ENCODE measurements around the gene FAM50B. TPM values are rescaled to one million over a fixed set of nuclear protein-coding genes. Genes with fewer than 3 reads are reported as not detected.

The FAM50B gene
- total RNA-seq, 2 experiments from 2014 or later, result 2.7 to 2.8 TPM

GRCh38 chr6:3865463-3865862, 16.3 kb downstream of the FAM50B start:
- intact Hi-C loops (cut with DNase I, micrococcal nuclease), result no loop called here
- peaks cover 31% of the 10 kb centered on the region for H3K4me1 Mint-ChIP-seq (ENCODE audit: low read depth)
- TF ChIP-seq CTCF (IDR thresholded peaks at IDR 0.05), result no peak
- H3K27me3 Mint-ChIP-seq, result peaks cover 23% of the 10 kb centered on the region
- H3K36me3 ChIP-seq (ENCODE audit: insufficient read depth, low read length), result no peaks in the 10 kb centered on the region
- H3K27ac Mint-ChIP-seq, result no peak overlapping the region
- peaks cover 8 to 13% of the 10 kb centered on the region in 2 experiments for H3K9me3 ChIP-seq (ENCODE audit: control insufficient read depth in 1 of 2, insufficient read depth in 1 of 2, low read length in 2 of 2)
- CTCF ChIA-PET, result no interaction called here
- H3K4me3 Mint-ChIP-seq, result no peak overlapping the region
- peaks cover 34% of the 10 kb centered on the region for H3K4me1 ChIP-seq (ENCODE audit: insufficient read depth, low read length)
- H3K27me3 ChIP-seq (ENCODE audit: control insufficient read depth in 1 of 2, insufficient read depth in 2 of 2, low read length in 2 of 2), result peaks cover 4 to 16% of the 10 kb centered on the region in 2 experiments
- ATAC-seq (ENCODE audit: poor library complexity) (no peak), DNase-seq (no peak)
- POLR2A ChIA-PET, result no interaction called here
- no peak overlapping the region for H3K4me3 ChIP-seq (ENCODE audit: low read length)
- H3K27ac ChIP-seq (ENCODE audit: low read depth in 1 of 2, low read length in 2 of 2), result no peak overlapping the region
- H3K36me3 Mint-ChIP-seq (ENCODE audit: low read depth), result no peaks in the 10 kb centered on the region
- H3K9me3 Mint-ChIP-seq, result no peaks in the 10 kb centered on the region

DNA sequence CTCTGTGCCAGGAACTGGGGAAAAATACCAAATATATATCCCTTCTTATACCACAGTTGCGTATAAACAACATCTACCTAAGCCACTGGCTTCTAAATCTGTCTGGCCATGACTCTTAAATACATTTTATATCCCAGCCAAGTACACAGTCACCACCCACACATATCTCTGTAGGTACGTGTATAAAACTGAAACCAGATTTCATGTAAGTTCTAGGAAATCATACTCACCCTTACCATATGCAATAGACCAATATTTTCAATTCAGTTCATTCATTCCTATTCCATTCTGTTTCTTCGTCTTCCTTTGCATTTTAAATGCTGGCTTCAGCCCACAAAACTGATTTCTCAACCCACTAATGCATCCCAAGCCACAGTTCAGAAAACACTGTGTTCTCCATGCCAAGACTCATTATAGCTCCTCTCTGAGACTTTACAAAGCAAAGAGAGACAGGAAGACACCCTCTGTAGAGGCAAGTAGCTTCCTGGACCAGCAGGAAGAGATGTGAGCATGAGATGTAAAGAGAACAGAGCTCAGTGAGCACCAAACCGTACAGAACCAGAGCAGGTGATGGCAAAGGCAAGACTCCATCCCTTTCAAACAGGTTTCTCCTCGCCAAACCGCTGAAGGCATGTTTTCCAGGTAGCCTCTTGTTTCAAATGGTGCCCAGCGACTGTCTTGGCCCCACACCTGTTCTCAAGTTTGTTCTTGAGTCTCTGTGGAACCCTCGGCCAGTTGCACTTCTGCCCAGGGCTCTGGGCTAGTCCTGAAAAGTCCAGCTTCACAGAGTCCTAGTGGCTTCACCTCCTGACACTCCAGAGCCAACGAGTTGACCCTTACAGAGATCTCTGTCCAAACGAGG, 18.7 kb downstream of the FAM50B start:
- Histone ChIP-seq H3K27me3 (ENCODE audit: control insufficient read depth in 1 of 2, insufficient read depth in 2 of 2, low read length in 2 of 2) (peaks cover 0 to 8% of the 10 kb centered on the region in 2 experiments), H3K36me3 (ENCODE audit: insufficient read depth, low read length) (no peaks in the 10 kb centered on the region), H3K9me3 (ENCODE audit: control insufficient read depth in 1 of 2, insufficient read depth in 1 of 2, low read length in 2 of 2) (peaks cover 0 to under 1% of the 10 kb centered on the region in 2 experiments), H3K27ac (ENCODE audit: low read depth in 1 of 2, low read length in 2 of 2) (no peak overlapping the region), H3K4me3 (ENCODE audit: low read length) (no peak overlapping the region), H3K4me1 (ENCODE audit: insufficient read depth, low read length) (peaks cover 38% of the 10 kb centered on the region)
- H3K4me3 Mint-ChIP-seq, result no peak overlapping the region
- H3K27ac Mint-ChIP-seq, result peak overlapping the region; percentile 2
- peaks cover 33% of the 10 kb centered on the region for H3K4me1 Mint-ChIP-seq (ENCODE audit: low read depth)
- H3K36me3 Mint-ChIP-seq (ENCODE audit: low read depth), result no peaks in the 10 kb centered on the region
- H3K27me3 Mint-ChIP-seq, result peaks cover 11% of the 10 kb centered on the region
- TF ChIP-seq CTCF (IDR thresholded peaks at IDR 0.05), result no peak
- no peaks in the 10 kb centered on the region for H3K9me3 Mint-ChIP-seq
- ChIA-PET POLR2A (interaction anchor here (2.1 kb wide), 1 partner anchor 19 kb away, joined by 10 read pairs; the partner anchor contains the start of gene FAM50B), CTCF (no interaction called here)
- intact Hi-C loops (cut with DNase I, micrococcal nuclease), result no loop called here
- peak in 1 of 14 experiments; percentile 10 for DNase-seq
- no peak for ATAC-seq (ENCODE audit: poor library complexity)

GRCh38 chr6:3868544-3868943, 19.4 kb downstream of the FAM50B start:
- intact Hi-C loops (cut with DNase I, micrococcal nuclease), result no loop called here
- no peaks in the 10 kb centered on the region for H3K36me3 Mint-ChIP-seq (ENCODE audit: low read depth)
- H3K4me3 Mint-ChIP-seq, result no peak overlapping the region
- peaks cover 0 to 8% of the 10 kb centered on the region in 2 experiments for H3K27me3 ChIP-seq (ENCODE audit: control insufficient read depth in 1 of 2, insufficient read depth in 2 of 2, low read length in 2 of 2)
- ChIA-PET POLR2A (interaction anchor here (2.1 kb wide), 1 partner anchor 19 kb away, joined by 10 read pairs; the partner anchor contains the start of gene FAM50B), CTCF (no interaction called here)
- H3K27ac Mint-ChIP-seq, result no peak overlapping the region
- no peaks in the 10 kb centered on the region for H3K36me3 ChIP-seq (ENCODE audit: insufficient read depth, low read length)
- peaks cover 38% of the 10 kb centered on the region for H3K4me1 ChIP-seq (ENCODE audit: insufficient read depth, low read length)
- peaks cover 33% of the 10 kb centered on the region for H3K4me1 Mint-ChIP-seq (ENCODE audit: low read depth)
- no peak overlapping the region for H3K4me3 ChIP-seq (ENCODE audit: low read length)
- TF ChIP-seq CTCF (IDR thresholded peaks at IDR 0.05), result no peak
- no peak for DNase-seq
- H3K9me3 ChIP-seq (ENCODE audit: control insufficient read depth in 1 of 2, insufficient read depth in 1 of 2, low read length in 2 of 2), result no peaks in the 10 kb centered on the region
- H3K27ac ChIP-seq (ENCODE audit: low read depth in 1 of 2, low read length in 2 of 2), result no peak overlapping the region
- H3K9me3 Mint-ChIP-seq, result no peaks in the 10 kb centered on the region
- peaks cover 11% of the 10 kb centered on the region for H3K27me3 Mint-ChIP-seq
- ATAC-seq (ENCODE audit: poor library complexity), result no peak
